ENCODE data around the gene SLC9A5. TPM values are rescaled to one million over a fixed set of nuclear protein-coding genes. Genes with fewer than 3 reads are reported as not detected.

Gene SLC9A5
- total RNA-seq, 2 donors from 2014 or later = 1.4 to 5.9 TPM

DNA sequence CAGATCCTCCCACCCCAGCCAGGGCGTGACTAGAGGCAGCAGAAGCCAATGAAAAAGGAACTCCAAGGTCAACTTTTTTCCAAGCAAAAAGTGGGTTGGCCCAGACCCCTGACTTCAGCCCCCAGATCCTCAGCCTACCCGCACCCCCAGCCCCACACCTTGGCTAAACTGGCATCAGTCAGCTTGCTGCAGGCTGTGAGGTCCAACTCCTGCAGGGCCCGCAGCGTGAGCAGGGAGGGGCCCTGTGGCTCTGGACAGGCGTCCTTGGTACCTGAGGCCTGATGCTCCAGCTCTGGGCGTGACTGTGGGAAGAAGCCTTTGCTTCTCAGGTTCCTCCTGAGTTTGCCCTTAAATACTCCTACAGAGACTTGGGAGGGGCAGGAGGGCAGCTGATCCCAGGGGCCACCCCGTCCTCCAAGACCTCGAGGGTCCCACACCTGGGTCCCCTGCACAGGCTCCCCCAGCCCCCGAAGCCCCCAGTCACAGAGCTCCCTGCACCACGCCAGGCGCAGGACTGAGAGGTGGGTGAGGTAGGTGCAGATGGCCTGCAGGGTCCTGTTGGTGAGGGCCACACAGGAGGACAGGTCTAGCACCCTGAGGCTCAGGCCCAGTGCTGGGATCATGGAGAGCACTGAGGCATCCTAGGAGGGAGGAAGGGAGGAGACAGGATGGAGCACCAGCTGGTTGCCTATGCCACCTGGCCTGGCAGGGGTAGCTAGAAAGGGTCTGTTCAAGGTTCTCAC is 40.5 kb upstream of the SLC9A5 start:
- no peaks in the 10 kb centered on the region for H3K36me3 Mint-ChIP-seq
- H3K27ac Mint-ChIP-seq = no peak overlapping the region
- H3K9me3 Mint-ChIP-seq = no peaks in the 10 kb centered on the region
- H3K4me3 Mint-ChIP-seq = no peak overlapping the region
- peaks cover 0 to 4% of the 10 kb centered on the region in 2 donors for H3K4me1 Mint-ChIP-seq (ENCODE audit: low read depth in 2 of 2)
- H3K27me3 Mint-ChIP-seq = no peaks in the 10 kb centered on the region
- DNase-seq (ENCODE audit: low spot score) = no peak
- ATAC-seq = no peak

DNA sequence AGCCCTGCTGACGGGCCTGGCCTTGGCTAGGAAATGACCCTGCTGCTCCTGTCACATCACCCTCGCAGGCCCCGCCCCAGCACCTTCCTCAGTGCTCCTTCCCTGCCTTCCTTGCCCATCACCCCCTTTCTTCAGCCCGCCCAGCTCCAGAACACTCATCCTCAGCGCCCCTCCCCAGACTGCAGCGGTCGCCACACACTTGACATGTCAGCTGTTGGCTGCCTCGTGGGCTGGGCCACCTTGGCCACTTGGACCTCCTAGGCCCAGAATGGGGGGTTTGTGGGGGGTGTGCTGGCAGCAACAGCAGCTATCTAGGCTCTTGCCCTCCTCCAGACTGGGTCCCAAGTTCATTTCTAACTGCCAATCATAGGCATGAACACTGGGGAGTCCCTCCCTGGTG is 39.2 kb upstream of the SLC9A5 start:
- H3K9me3 Mint-ChIP-seq = no peaks in the 10 kb centered on the region
- no peaks in the 10 kb centered on the region for H3K27me3 Mint-ChIP-seq
- no peaks in the 10 kb centered on the region for H3K36me3 Mint-ChIP-seq
- DNase-seq (ENCODE audit: low spot score) (no peak), ATAC-seq (no peak)
- peaks cover 0 to 4% of the 10 kb centered on the region in 2 donors for H3K4me1 Mint-ChIP-seq (ENCODE audit: low read depth in 2 of 2)
- no peak overlapping the region for H3K4me3 Mint-ChIP-seq
- H3K27ac Mint-ChIP-seq = peak overlapping the region in 1 of 2 donors; percentile 31

DNA sequence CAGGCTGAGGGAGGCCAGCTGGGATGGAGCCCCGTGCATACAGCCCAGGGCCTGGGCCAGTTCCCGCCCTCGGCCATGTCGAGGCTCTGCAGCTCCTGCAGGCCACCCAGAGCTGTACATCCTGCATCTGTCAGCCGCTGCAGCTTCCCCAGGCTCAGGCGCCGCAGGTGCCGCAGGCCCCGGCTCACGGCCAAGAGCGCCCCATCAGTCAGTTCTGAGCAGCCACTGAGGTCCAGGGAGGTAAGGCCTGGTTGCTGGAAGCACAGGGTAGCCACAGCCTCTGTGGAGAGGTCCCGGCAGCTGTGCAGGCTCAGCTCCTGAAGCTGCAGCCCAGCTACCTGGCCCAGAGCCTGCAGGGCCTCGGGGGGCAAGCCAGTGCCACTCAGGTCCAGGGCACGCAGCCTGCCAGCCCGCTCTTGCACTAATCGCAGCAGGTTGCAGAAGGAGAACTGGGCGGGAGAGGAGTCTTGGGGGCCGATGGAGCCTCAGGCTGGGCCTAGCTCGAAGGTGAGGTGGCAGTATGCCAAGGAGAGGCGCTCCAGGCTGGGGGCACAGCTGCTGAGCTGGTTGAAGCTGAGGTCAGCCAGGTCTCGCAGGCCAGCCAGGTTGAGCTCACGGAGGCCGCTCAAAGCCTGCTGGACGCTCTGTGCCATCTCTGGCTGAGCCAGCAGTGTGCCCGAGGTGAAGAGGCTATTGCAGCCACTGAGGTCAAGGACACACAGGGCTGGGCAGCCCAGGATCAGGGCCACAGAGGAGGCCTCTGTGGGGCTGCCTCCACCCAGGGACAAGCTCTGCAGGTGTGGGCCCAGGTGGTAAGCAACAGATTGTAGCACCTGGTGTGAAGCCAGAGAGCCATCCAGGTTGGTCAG is 38.5 kb upstream of the SLC9A5 start:
- no peaks in the 10 kb centered on the region for H3K9me3 Mint-ChIP-seq

DNA sequence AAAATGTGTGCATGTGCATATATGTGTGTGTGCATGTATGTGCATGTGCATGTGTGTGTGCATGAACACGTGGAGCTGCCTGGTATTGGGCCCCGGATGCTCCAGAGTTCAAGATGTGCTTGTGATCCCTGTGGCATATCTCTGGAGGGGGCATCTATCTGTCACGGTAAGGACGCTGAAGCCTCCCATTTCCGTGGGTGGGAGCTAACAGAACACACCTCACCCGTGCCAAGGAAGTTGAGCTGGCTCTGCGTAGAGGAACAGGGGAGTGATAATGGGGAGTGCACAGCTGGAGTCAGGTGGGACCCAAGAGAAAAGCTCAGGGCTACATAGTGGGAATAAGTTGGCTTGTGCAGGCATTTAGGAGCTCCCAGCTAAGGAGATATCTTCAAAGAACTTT is 37.1 kb upstream of the SLC9A5 start:
- no peak overlapping the region for H3K4me3 Mint-ChIP-seq
- ATAC-seq (no peak), DNase-seq (ENCODE audit: low spot score) (no peak)
- no peaks in the 10 kb centered on the region for H3K36me3 Mint-ChIP-seq
- no peaks in the 10 kb centered on the region for H3K27me3 Mint-ChIP-seq
- no peaks in the 10 kb centered on the region for H3K9me3 Mint-ChIP-seq
- H3K4me1 Mint-ChIP-seq (ENCODE audit: low read depth in 2 of 2) = peaks cover 3 to 6% of the 10 kb centered on the region in 2 donors
- no peak overlapping the region for H3K27ac Mint-ChIP-seq

More for the DNA sequence above, 38.5 kb upstream of the SLC9A5 start:
- Mint-ChIP-seq H3K4me1 (ENCODE audit: low read depth in 2 of 2) (peaks cover 0 to 4% of the 10 kb centered on the region in 2 donors), H3K27ac (no peak overlapping the region), H3K4me3 (no peak overlapping the region), H3K27me3 (no peaks in the 10 kb centered on the region), H3K36me3 (no peaks in the 10 kb centered on the region)
- ATAC-seq (no peak), DNase-seq (ENCODE audit: low spot score) (no peak)

DNA sequence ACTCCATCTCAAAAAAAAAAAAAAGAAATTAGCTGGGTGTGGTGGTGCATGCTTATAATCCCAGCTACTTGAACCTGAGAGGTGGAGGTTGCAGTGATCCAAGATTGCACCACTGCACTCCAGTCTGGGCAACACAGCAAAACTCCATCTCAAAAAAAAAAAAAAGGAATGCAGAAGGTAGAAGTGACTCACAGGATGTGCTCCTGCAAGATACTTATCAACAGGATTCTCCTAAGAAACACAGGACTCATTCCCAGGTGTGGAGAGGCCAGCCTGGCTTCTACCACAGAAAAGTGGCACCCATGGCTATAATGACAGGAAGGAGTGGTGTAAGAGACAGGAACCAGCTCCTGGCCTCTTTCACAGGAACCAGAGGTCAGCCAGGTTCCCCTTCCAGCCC is 36.0 kb upstream of the SLC9A5 start:
- H3K27ac Mint-ChIP-seq = no peak overlapping the region
- H3K4me1 Mint-ChIP-seq (ENCODE audit: low read depth in 2 of 2) = peaks cover 3 to 6% of the 10 kb centered on the region in 2 donors
- H3K4me3 Mint-ChIP-seq = no peak overlapping the region
- ATAC-seq = no peak
- no peaks in the 10 kb centered on the region for H3K9me3 Mint-ChIP-seq
- no peaks in the 10 kb centered on the region for H3K27me3 Mint-ChIP-seq
- no peak for DNase-seq (ENCODE audit: low spot score)
- H3K36me3 Mint-ChIP-seq = no peaks in the 10 kb centered on the region

DNA sequence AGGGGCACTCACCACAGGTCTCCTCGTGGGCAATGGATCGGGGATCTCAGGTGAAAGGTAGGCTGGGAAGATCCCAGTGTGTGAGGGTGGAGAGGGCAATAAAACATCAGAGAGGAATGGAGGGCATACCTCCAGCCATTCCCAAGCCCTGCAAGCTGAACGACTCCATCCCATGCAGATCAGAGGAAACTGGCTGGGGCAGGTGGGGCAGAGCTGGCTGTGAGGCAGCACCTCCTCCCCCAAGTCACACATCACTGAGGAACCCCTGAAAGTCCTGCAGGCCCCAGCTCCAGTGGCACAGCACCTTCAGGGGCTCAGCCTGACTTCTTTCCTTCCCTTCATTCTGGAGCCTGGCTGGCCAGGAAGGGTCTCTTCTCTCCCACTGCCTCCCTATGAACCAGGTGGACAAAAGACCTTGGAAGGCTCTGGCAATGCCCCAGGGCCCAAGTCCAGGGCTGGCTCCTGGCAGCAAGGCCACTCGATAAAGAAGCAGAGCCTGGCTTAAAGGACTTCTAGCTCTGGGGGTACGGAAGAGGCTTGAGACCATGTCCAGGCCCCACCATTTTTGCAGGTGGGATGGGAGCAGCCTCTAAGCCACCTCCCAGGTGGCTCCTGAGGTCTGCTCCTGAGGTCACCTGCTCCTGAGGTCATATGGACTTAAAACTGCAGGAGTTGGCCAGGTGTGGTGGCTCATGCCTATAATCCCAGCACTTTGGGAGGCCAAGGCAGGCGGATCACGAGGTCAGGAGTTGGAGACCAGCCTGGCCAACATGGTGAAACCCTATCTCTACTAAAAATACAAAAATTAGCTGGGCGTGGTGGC is 35.4 kb upstream of the SLC9A5 start:
- Mint-ChIP-seq H3K36me3 (no peaks in the 10 kb centered on the region), H3K9me3 (no peaks in the 10 kb centered on the region), H3K4me1 (ENCODE audit: low read depth in 2 of 2) (peaks cover 3 to 6% of the 10 kb centered on the region in 2 donors), H3K27me3 (no peaks in the 10 kb centered on the region), H3K27ac (no peak overlapping the region), H3K4me3 (no peak overlapping the region)
- ATAC-seq = no peak
- no peak for DNase-seq (ENCODE audit: low spot score)

DNA sequence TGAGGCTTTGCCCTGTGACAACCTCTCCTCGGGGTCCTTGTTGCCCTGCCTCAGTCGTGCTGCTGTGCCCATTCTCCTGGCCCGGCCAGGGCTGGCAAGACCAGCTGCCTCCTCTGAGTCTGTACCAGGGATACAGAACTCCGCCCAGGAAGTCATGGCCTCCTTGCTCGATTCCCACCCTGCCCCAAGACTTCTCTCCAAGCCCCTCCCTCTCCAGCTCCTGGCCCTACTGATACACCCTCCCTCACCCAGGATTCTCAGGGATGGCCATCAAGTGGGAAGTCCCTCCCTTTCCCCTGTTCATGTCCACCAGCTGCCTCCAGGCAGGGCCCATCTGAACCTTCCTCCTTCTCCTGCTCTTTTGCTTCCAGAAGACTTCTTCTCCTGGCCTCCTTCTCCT is 33.1 kb upstream of the SLC9A5 start:
- ATAC-seq (no peak), DNase-seq (ENCODE audit: low spot score) (no peak)
- Mint-ChIP-seq H3K27ac (peak overlapping the region in 1 of 2 donors; percentile 40), H3K4me3 (no peak overlapping the region), H3K36me3 (no peaks in the 10 kb centered on the region), H3K27me3 (no peaks in the 10 kb centered on the region), H3K9me3 (no peaks in the 10 kb centered on the region), H3K4me1 (ENCODE audit: low read depth in 2 of 2) (peaks cover 3 to 6% of the 10 kb centered on the region in 2 donors)

DNA sequence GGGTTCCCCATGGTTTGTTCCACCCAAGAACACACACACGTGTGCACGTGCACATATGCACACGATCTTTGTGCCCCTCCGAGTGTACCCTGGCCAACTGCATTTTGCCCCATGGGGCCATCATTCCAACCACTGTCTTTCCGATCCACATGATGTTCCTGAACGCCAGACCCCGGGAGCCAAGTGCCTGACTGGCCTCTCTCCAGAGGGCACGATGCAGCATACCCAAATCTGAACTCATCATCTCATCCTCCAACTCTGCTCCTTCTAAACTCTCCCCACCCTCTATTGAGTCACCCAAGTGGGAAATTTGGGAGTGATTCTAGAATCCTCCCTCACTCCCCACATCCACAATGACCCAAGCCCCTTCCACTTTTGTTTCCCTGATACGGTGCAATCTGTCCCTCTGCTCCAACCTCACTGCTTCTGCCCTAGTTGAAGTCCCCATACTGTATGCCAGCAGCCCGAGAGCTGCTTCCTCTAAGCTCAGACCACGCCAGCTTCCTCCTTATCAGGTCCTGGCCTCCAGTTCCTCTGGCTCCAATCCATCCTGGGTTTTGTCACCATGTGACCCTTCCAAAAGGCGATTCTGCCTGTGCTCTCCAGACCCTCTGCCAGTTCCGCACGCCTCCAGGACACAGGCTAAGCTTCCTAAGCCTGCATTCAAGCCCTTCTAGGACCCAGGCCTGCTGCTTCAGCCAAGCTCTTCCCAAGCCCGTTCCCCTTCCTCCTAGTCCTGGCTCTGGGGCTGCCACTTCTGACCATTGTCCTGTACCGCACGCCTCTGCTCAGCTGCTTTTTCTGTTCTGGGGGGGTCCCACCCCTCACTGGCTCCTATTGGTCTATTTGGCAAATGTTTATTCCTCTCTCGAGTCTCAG is 31.9 kb upstream of the SLC9A5 start:
- no peaks in the 10 kb centered on the region for H3K27me3 Mint-ChIP-seq
- H3K36me3 Mint-ChIP-seq = no peaks in the 10 kb centered on the region
- peak overlapping the region in 1 of 2 donors; percentile 40 for H3K27ac Mint-ChIP-seq
- ATAC-seq = no peak
- no peak for DNase-seq (ENCODE audit: low spot score)
- H3K4me1 Mint-ChIP-seq (ENCODE audit: low read depth in 2 of 2) = peaks cover 3 to 6% of the 10 kb centered on the region in 2 donors
- no peak overlapping the region for H3K4me3 Mint-ChIP-seq
- no peaks in the 10 kb centered on the region for H3K9me3 Mint-ChIP-seq

DNA sequence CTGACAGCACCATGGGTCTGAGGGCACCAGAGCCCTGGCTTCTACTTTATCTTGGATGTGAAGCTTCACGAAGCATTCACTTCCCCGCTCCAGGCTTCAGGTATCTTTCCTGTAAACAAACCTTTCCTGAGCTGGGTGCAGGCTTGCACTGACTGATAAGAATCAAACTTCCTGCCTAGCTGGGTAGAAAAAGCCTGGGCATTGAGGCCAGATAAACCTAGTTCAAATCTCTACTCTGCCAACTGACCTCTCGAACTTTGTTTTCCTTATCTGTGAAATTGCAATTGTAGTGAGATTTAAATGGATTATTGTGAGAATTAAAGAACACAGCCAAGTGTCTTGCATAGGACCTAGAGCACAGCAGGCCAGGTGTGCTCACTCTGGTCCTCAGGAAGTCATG is 24.8 kb upstream of the SLC9A5 start:
- H3K36me3 Mint-ChIP-seq = peaks cover 14% of the 10 kb centered on the region
- DNase-seq (ENCODE audit: low spot score) (no peak), ATAC-seq (no peak)
- H3K4me3 Mint-ChIP-seq = no peak overlapping the region
- H3K27me3 Mint-ChIP-seq = no peaks in the 10 kb centered on the region
- H3K9me3 Mint-ChIP-seq = no peaks in the 10 kb centered on the region
- peaks cover 28 to 44% of the 10 kb centered on the region in 2 donors for H3K4me1 Mint-ChIP-seq (ENCODE audit: low read depth in 2 of 2)
- no peak overlapping the region for H3K27ac Mint-ChIP-seq

DNA sequence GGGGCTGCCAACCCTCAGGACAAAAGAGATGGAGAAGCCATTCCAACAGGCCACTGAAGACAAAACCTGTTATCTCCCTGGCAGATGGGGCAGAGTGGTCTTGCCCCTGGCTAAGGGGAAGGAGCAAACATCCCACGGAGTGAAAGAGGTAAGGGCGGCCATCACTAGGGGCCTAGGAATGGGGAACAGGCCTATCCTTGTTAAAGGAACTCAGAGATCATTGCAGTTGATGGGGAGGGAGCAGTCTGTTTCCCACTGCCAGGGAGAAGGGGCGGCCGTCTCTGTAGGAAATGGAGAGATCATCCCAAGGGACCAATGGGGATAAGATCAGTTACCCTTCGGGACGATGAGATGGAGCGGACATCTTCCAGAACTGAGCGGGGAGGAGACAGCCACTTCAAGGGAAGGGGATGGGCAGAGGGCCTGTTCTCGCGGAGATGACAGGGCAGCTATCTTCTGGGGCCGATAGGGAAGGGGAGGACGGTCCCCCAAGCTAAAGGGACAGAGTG is 22.4 kb upstream of the SLC9A5 start:
- DNase-seq (ENCODE audit: low spot score) (no peak), ATAC-seq (no peak)
- Mint-ChIP-seq H3K9me3 (no peaks in the 10 kb centered on the region), H3K4me1 (ENCODE audit: low read depth in 2 of 2) (peaks cover 28 to 44% of the 10 kb centered on the region in 2 donors), H3K27me3 (no peaks in the 10 kb centered on the region), H3K4me3 (peak overlapping the region; percentile 100), H3K36me3 (peaks cover 14% of the 10 kb centered on the region), H3K27ac (peak overlapping the region; percentile 97)

DNA sequence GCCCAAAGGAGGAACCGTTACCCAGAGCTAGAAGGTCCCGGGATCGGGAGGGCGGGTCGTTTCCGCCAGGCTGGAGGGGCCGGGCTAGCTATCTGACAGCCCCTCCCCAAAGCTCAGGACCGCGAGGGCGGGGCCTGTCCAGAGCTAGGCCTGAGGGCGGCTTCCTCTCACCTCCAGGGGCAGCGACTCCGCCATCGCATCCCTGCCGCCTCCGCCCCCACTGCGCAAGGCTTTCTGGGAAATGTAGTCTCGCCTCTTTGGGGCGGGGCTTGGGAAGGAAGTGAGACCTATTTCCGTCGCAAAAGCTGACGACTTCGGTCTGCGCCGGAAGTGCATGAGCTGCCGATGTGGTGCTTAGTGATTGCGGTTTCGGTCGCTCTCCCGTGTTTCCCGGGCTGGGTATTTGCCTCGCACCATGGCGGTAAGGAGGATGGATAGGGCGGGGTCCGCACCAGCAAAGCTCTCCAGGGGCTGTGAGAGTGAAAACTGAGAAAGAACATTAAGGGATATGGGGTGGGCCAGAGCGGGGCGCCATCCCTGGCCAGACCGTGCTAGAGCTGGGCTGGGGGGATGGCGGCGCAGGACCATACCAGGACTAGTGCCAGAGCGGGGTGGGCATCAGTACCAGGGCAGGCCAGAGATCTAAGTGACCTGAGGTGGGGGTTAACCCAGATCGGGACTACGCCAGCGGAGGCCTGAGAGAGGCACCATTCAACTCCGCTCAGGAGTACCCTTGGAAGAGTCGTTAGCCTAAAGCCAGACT is 21.8 kb upstream of the SLC9A5 start, which contains the start of gene TMEM208:
TSS of gene TMEM208 (plus strand) at position 327 of the 763 bp plus-strand sequence. CDS start at position 416, 89 bp downstream.
- Mint-ChIP-seq H3K9me3 (no peaks in the 10 kb centered on the region), H3K27me3 (no peaks in the 10 kb centered on the region), H3K4me1 (ENCODE audit: low read depth in 2 of 2) (peaks cover 28 to 44% of the 10 kb centered on the region in 2 donors), H3K36me3 (peaks cover 14% of the 10 kb centered on the region), H3K4me3 (peak within 1 kb of the TSS; percentile 100), H3K27ac (peak within 1 kb of the TSS; percentile 97)
- DNase-seq (ENCODE audit: low spot score) = peak; percentile 99
- peak; percentile 98 to 99 for ATAC-seq

DNA sequence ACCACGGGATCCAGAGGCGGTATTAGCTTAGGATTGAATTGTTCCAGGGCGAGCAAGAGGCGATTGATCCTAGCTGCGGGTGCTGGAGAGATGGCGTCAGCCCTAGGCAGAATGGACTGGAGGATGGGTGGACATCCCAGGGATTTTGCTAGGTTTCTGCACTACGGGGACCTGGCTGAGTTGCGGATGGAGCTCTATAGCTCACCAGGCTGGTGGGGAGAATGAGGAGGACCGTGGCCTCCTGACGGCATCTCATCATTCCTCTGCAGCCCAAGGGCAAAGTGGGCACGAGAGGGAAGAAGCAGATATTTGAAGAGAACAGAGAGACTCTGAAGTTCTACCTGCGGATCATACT is 21.2 kb upstream of the SLC9A5 start:
- H3K27ac Mint-ChIP-seq = peak overlapping the region; percentile 97
- DNase-seq (ENCODE audit: low spot score) (no peak), ATAC-seq (no peak)
- peaks cover 14% of the 10 kb centered on the region for H3K36me3 Mint-ChIP-seq
- H3K9me3 Mint-ChIP-seq = no peaks in the 10 kb centered on the region
- H3K27me3 Mint-ChIP-seq = no peaks in the 10 kb centered on the region
- peak overlapping the region; percentile 100 for H3K4me3 Mint-ChIP-seq
- peaks cover 28 to 44% of the 10 kb centered on the region in 2 donors for H3K4me1 Mint-ChIP-seq (ENCODE audit: low read depth in 2 of 2)

All from natural killer cell treated with Interleukin-12 subunit alpha and Interleukin-12 subunit beta and Interleukin-15 and Interleukin-18, amount 100 ng/mL, for 72 hours (primary cell).